SH-SY5Y (cell line): ENCODE data around the gene DPP10.

ENCODE experiments used
- GATA2 ChIP-seq: IDR thresholded peaks from 2 replicates; pipeline ENCODE4 v1.6.1; 2011; ENCODE audit warnings: mild to moderate bottlenecking, low read depth, low read length
- GATA3 ChIP-seq: IDR thresholded peaks from 2 replicates; pipeline ENCODE4 v1.6.1; 2011; ENCODE audit warnings: low read depth, mild to moderate bottlenecking, low read length, moderate library complexity

DNA sequence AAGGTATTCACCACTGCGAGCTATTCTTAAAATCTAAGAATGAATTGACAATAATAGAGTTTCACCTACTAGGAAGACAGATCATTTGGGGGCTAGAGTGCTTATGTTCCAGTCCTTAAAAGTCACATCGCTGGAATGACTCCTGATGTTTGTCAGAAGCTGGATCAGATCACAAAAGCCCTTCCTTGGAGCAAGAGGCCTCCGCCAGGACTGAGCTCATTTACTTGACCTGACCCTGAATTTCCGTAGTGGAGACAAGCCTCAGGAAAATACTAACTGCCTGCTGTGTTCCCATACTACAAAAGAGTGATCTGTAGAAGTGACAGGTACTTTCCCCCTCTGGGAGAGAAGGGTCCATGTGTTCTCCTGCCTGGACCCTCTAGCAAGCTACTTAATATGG lies 483.9 kb downstream of the DPP10 start:
- no peak for TF ChIP-seq GATA2
- no peak for TF ChIP-seq GATA3
